GM12874 (cell line): ENCODE results near the gene SPATA2L.

Source experiments
- CTCF ChIP-seq: IDR thresholded peaks from 2 replicates; pipeline ENCODE4 v1.5.1; 2011; ENCODE audit warnings: low read depth, mild to moderate bottlenecking, control low read depth, low read length, moderate library complexity; ENCODE audit not compliant: insufficient read depth

The SPATA2L gene

GRCh38 chr16:89700100-89700648 lies 1.3 kb downstream of the SPATA2L start:
- peak; percentile 57 for TF ChIP-seq CTCF

- TF ChIP-seq CTCF: no peak
These were observed 3.7 kb downstream of the SPATA2L start for GRCh38 chr16:89697616-89698331.

- TF ChIP-seq CTCF: no peak
These were observed 4.3 kb downstream of the SPATA2L start for GRCh38 chr16:89697161-89697615.

GRCh38 chr16:89696670-89697128 lies 4.8 kb downstream of the SPATA2L start:
- no peak for TF ChIP-seq CTCF

GRCh38 chr16:89695875-89696669 lies 5.4 kb downstream of the SPATA2L start:
- no peak for TF ChIP-seq CTCF

GRCh38 chr16:89695086-89695874 lies 6.2 kb downstream of the SPATA2L start:
- TF ChIP-seq CTCF: no peak
